Frontal cortex (tissue), 4 donors: ENCODE data around the gene CALR3. TPM values are rescaled to one million over a fixed set of nuclear protein-coding genes. Genes with fewer than 3 reads are reported as not detected.
"Not testable (repeated sequence)": the region's sequence is repeated elsewhere in the genome, so short reads cannot be mapped to it uniquely, and the experiment has no call there.

ENCODE experiments used
- DNase-seq, 2 donors: peaks; one replicate each; pipeline ENCODE4 v3.0.0; 2012; ENCODE audit warnings: low spot score in 2 of 2
- FAIRE-seq: peaks from 2 replicates; lab custom pipeline; 2012; peaks lifted over from hg19 to GRCh38; lab: Jason Lieb, UNC
- total RNA-seq: library from RNA; depleted of rRNA; stranded (reverse); fragments of >200 nt; gene quantifications from one replicate; pipeline ENCODE4 v1.2.3, GENCODE V29; 2014
- donor health status: control.
- donor health status: control.
- donor health status: control.

CALR3 gene
- total RNA-seq, 1 donor from 2014 or later: not detected

- not testable (repeated sequence) for FAIRE-seq
Measured at GRCh38 chr19:16506161-16506560, 10.2 kb upstream of the CALR3 start.

GRCh38 chr19:16504271-16504670, 8.3 kb upstream of the CALR3 start:
- DNase-seq (no peak), FAIRE-seq (no peak)

More at GRCh38 chr19:16506161-16506560, 10.2 kb upstream of the CALR3 start:
- not testable (repeated sequence) for DNase-seq

- DNase-seq (no peak), FAIRE-seq (no peak)
Measured at GRCh38 chr19:16497837-16498236, 1.9 kb upstream of the CALR3 start.

- FAIRE-seq (no peak), DNase-seq (no peak)
Measured at GRCh38 chr19:16497042-16497441, 1.1 kb upstream of the CALR3 start.

GRCh38 chr19:16496613-16496983, 631 bp upstream of the CALR3 start:
- DNase-seq: no peak
- no peak for FAIRE-seq

GRCh38 chr19:16486476-16486875, 9.5 kb downstream of the CALR3 start:
- not testable (repeated sequence) for DNase-seq, FAIRE-seq

- FAIRE-seq: no peak
- DNase-seq: no peak
Measured at GRCh38 chr19:16482745-16483144, 13.2 kb downstream of the CALR3 start.

- DNase-seq (no peak), FAIRE-seq (no peak)
Measured at GRCh38 chr19:16477311-16477710, 18.7 kb downstream of the CALR3 start.

- no peak for DNase-seq
- no peak for FAIRE-seq
Measured at GRCh38 chr19:16476401-16476800, 19.6 kb downstream of the CALR3 start.

GRCh38 chr19:16473875-16474392, 22.0 kb downstream of the CALR3 start:
- DNase-seq (no peak), FAIRE-seq (no peak)

- FAIRE-seq: no peak
- no peak for DNase-seq
Measured at GRCh38 chr19:16472992-16473391, 23.0 kb downstream of the CALR3 start.

- DNase-seq, FAIRE-seq: not testable (repeated sequence)
Measured at GRCh38 chr19:16472559-16472899, 23.4 kb downstream of the CALR3 start.

GRCh38 chr19:16470911-16471811, 24.8 kb downstream of the CALR3 start:
- FAIRE-seq (no peak), DNase-seq (peak in 1 of 2 donors; percentile 38)

- no peak for DNase-seq
- FAIRE-seq: no peak
Measured at GRCh38 chr19:16470541-16470910, 25.4 kb downstream of the CALR3 start.

GRCh38 chr19:16467581-16467980, 28.4 kb downstream of the CALR3 start:
- FAIRE-seq (no peak), DNase-seq (no peak)

GRCh38 chr19:16466802-16467427, 29.1 kb downstream of the CALR3 start:
- DNase-seq, FAIRE-seq: not testable (repeated sequence)

GRCh38 chr19:16465239-16465638, 30.7 kb downstream of the CALR3 start:
- FAIRE-seq: no peak

GRCh38 chr19:16463991-16464575, 31.9 kb downstream of the CALR3 start:
- no peak for FAIRE-seq
- DNase-seq: no peak

More at GRCh38 chr19:16465239-16465638, 30.7 kb downstream of the CALR3 start:
- no peak for DNase-seq

GRCh38 chr19:16463341-16463990, 32.5 kb downstream of the CALR3 start:
- no peak for DNase-seq
- no peak for FAIRE-seq

GRCh38 chr19:16462757-16463250, 33.2 kb downstream of the CALR3 start:
- DNase-seq (no peak), FAIRE-seq (no peak)
